Endometrium (tissue), 2 donors: ENCODE results near the gene CDC14B.
"Not testable (repeated sequence)": the region's sequence is repeated elsewhere in the genome, so short reads cannot be mapped to it uniquely, and the experiment has no call there.

Experiments
- FAIRE-seq: peaks from 2 replicates; lab custom pipeline; 2012; peaks lifted over from hg19 to GRCh38; lab: Jason Lieb, UNC
- donor health status: control.
- donor health status: control.

Gene CDC14B

GRCh38 chr9:96619491-96620180 lies at the start of gene CDC14B:
Gene CDC14B (minus strand): TSS chr9:96619843. CDS start chr9:96619378, 465 bp downstream.
- no peak for FAIRE-seq

- no peak for FAIRE-seq
Observed at GRCh38 chr9:96668868-96669534, 49.4 kb upstream of the CDC14B start.

- FAIRE-seq: no peak
Observed at GRCh38 chr9:96667363-96667728, 47.7 kb upstream of the CDC14B start.

- FAIRE-seq: not testable (repeated sequence)
Observed at GRCh38 chr9:96666653-96667362, 47.2 kb upstream of the CDC14B start.

GRCh38 chr9:96665789-96666188 lies 46.1 kb upstream of the CDC14B start:
- no peak for FAIRE-seq

- FAIRE-seq: no peak
Observed at GRCh38 chr9:96663506-96664120, 44.0 kb upstream of the CDC14B start.

GRCh38 chr9:96661711-96662110 lies 42.1 kb upstream of the CDC14B start:
- no peak for FAIRE-seq

GRCh38 chr9:96660692-96661248 lies 41.1 kb upstream of the CDC14B start:
- FAIRE-seq: no peak

- no peak for FAIRE-seq
Observed at GRCh38 chr9:96655198-96655851, 35.7 kb upstream of the CDC14B start, which contains the start of gene PRXL2C. Gene PRXL2C (minus strand): TSS chr9:96655317. CDS start chr9:96655281, 36 bp downstream.

- FAIRE-seq: no peak
Observed at GRCh38 chr9:96654450-96655197, 35.0 kb upstream of the CDC14B start.

- FAIRE-seq: no peak
Observed at GRCh38 chr9:96651626-96652025, 32.0 kb upstream of the CDC14B start.

GRCh38 chr9:96649620-96650324 lies 30.1 kb upstream of the CDC14B start:
- no peak for FAIRE-seq

GRCh38 chr9:96646081-96646991 lies 26.7 kb upstream of the CDC14B start:
- no peak for FAIRE-seq

GRCh38 chr9:96644137-96644536 lies 24.5 kb upstream of the CDC14B start:
- no peak for FAIRE-seq

GRCh38 chr9:96641514-96641913 lies 21.9 kb upstream of the CDC14B start:
- FAIRE-seq: no peak

- FAIRE-seq: no peak
Observed at GRCh38 chr9:96638606-96639364, 19.1 kb upstream of the CDC14B start.

- FAIRE-seq: no peak
Observed at GRCh38 chr9:96636368-96636767, 16.7 kb upstream of the CDC14B start.

- not testable (repeated sequence) for FAIRE-seq
Observed at GRCh38 chr9:96633579-96633978, 13.9 kb upstream of the CDC14B start.

- FAIRE-seq: no peak
Observed at GRCh38 chr9:96626912-96627311, 7.3 kb upstream of the CDC14B start.
